HG02981 (cell line): ENCODE data around the gene PNMA6A.
A peak's percentile ranks its signal among the peaks of the same experiment; 100 is the strongest.
"Not testable (repeated sequence)": the region's sequence is repeated elsewhere in the genome, so short reads cannot be mapped to it uniquely, and the experiment has no call there.

ENCODE experiments used
- ATAC-seq: cut with Tn5 transposase; IDR thresholded peaks from one replicate; pipeline ENCODE4 v1.9.1; 2021; ENCODE audit warnings: mild to moderate bottlenecking, moderate library complexity; ENCODE audit not compliant: unreplicated experiment

PNMA6A gene

GRCh38 chrX:153071909-153072583 is at the start of gene PNMA6A:
PNMA6A (plus strand) TSS chrX:153072454; CDS start chrX:153073063, 609 bp downstream.
- ATAC-seq, result not testable (repeated sequence)

DNA sequence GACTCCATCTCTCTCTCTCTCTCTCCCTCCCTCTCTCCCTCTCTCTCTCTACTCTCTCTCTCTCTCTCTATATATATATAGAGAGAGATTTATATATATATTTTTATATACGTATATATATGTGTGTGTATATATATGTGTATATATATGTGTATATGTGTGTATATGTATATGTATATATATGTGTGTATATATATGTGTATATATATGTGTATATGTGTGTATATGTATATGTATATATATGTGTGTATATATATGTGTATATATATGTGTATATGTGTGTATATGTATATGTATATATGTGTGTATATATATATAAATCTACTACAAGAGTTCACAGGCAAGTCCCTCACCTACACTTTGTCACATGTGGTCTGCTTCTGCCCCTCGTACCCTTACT is 45.8 kb upstream of the PNMA6A start:
- not testable (repeated sequence) for ATAC-seq

DNA sequence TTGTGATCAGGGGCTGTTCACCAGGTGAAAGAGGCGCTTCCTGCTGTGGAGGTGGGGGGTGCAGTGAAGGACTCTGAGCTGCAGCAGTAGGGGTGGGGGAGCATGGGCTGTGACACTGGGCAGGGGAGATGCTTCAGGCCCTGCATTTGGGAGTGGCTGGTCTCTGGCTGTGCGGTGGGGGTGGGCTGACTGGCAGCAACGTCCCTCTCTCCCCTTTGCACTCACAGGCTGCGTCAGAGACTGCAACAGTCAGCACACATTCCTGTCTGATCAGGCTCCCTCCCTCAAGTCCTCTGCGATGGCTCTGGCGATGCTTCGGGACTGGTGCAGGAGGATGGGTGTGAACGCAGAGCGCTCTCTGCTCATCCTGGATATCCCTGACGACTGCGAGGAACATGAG is 43.8 kb upstream of the PNMA6A start:
- ATAC-seq, result not testable (repeated sequence)

GRCh38 chrX:153029162-153029561 is 43.1 kb upstream of the PNMA6A start:
- no peak for ATAC-seq

- ATAC-seq, result no peak
These were observed 42.4 kb upstream of the PNMA6A start for GRCh38 chrX:153029875-153030274.

GRCh38 chrX:153030801-153031200 is 41.5 kb upstream of the PNMA6A start:
- ATAC-seq, result no peak

DNA sequence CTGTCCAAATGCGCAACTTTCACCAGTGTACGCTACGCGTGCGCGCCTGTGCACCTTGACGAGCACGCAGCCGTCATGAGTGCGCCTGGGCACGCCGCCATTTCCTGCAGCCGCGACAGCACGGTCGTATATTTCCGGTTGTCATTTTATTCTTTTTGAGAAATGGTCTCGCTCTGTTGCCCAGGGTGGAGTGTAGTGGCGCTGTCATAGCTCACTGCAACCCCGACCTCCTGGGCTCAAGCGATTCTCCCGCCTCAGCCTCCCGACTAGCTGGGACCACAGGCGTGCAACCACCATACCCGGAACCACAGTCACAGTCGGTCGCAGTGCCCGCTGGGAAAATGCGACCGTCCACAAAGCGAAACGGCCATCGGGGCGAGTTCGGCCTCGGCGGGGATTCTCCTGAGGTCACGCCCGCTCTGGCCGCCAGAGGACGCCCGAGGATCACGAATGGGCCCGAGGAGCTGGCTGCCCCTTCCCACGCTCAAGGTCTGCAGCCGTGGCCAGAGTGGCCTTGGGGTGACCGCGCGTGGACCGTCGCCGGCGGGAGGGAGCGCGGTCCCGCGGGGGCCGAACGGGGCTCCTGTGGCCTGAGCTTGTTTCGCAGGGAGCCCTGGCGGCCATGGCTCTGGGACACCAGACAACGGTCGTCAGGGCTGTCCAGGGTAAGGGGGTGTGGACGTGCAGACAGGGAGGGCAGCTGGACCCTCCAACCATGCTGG is 39.7 kb upstream of the PNMA6A start:
- peak; percentile 80 for ATAC-seq

GRCh38 chrX:153049093-153049492 is 23.2 kb upstream of the PNMA6A start:
- no peak for ATAC-seq

GRCh38 chrX:153052534-153052933 is 19.7 kb upstream of the PNMA6A start:
- ATAC-seq, result no peak

DNA sequence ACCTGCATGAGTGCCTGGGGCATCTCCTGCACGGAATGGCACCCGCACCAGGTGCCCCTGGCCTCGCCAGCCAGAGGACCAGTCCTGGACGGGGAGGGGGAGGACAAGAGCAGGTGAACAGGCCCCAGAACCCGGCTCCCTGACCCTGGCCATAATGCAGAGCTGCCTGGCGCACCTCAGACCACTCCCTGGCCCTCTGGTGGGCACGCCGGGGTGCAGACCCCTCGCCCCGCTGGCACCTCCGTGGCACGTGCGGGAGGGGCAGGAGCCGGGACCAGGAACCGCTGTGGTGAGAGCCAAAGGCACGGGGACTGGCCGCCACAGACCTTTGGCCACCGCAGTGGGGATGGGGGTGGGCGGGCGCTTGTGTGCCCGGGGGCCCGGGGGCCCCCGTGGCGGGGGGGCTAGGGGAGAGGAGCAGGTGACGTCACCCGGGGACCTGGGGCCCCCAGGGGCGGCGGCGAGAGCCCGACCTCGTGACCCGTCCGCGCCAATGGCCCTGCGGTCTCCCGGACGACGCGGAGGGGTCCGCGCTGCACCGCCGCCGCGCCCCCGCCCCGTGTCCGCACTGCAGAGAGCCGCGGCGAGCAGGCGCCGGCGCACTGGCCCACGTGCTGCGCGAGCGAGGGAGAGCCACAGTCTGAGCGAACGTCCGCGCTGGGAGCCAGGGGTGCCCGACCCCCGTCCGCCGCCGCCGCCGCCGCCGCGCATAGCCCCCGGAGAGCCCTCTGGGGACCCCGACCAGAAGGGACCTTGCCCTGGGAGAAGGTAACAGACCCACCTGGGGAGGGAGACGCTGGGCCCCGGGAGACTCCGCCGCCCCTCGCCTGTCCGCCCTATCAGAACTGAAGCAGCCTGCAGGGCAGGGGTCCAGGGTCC is 16.1 kb upstream of the PNMA6A start, which contains the start of gene PNMA3:
Gene PNMA3, plus strand, starts transcription at position 600 of the 879 bp plus-strand sequence. CDS start 586 bp downstream, outside the sequence.
- ATAC-seq, result no peak

GRCh38 chrX:153057281-153057680 is 15.0 kb upstream of the PNMA6A start:
- no peak for ATAC-seq

- no peak for ATAC-seq
These were observed 12.8 kb upstream of the PNMA6A start for GRCh38 chrX:153059191-153060094.

- ATAC-seq, result no peak
These were observed 12.2 kb upstream of the PNMA6A start for GRCh38 chrX:153060095-153060445.

- no peak for ATAC-seq
These were observed 10.5 kb upstream of the PNMA6A start for GRCh38 chrX:153061732-153062131.

DNA sequence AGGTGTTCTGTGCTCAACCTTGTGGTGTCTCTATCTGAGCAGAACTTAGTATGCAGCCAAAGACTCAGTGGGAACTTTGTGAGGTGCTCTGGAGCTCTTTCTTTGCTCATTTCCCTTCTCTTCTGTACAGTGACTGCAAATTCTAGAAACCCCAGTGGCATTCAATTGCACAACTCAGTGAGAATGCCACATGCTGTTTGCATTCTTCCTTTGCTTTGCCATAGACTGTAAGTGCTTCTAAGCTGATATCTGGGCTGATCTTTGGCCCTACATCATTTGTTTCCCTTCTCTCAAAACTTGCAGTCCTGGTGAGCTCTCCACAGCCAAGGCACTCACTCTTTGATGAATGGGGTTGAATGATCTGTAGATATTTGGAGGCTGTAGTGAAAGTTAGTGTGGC is 8.9 kb upstream of the PNMA6A start:
- no peak for ATAC-seq

GRCh38 chrX:153064061-153064460 is 8.2 kb upstream of the PNMA6A start:
- ATAC-seq, result no peak

GRCh38 chrX:153065389-153065788 is 6.9 kb upstream of the PNMA6A start:
- ATAC-seq, result no peak

DNA sequence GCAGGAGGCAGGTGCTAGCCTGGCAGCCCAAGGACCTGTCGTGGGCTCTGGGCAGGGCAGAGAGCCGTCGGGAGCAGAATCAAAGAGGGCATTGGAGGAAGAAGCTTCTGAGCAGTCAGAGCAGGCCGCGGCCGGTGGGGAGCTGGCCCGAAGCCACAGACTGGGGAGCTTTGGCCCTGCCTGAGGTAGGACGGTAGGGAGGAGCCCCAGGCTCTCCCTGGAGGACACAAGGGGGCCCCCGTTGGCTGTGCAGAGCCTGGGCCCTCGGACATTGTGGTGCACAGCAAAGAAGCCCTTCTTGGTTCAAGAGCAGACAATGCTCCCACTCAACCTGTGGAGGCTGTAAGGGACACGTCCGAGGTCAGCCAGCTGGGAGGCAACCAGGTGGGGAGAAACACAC is 5.9 kb upstream of the PNMA6A start:
- ATAC-seq, result not testable (repeated sequence)

- not testable (repeated sequence) for ATAC-seq
These were observed 1.1 kb downstream of the PNMA6A start for GRCh38 chrX:153073331-153073730.

DNA sequence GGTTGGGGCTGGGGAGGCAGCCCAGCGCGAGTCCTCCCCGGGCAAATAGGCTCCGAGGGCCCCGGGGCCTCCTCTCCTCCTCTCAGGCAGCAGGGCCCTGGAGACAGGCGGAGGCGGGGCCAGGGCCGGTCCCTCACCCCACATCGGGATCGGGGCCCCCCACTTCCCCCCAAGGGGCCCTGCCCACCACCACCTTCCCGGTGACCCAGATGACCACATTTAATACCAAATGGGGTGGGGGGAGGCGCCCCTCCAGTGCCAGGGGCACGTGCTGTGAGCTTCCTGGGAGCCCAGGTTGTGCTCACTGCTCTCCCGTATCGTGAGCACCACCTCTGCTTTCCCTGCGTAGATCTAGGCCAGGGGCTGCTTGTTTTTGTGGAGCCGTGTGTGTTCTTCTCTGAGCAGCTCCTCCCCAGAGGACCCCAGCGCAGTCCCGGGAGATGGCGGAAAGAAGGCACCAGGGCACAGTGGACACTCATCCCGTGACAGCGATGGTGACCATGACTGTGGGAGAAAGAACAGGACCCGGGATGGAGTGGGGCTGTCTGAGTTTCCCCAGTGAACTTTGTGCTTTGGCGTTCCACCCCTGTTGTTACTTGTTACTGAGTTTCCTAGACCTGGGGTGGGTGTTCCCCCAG is 2.1 kb downstream of the PNMA6A start:
- ATAC-seq, result no peak
